HG02943 (cell line): ENCODE measurements around the gene CATSPERD.
"Not testable (repeated sequence)": the region's sequence is repeated elsewhere in the genome, so short reads cannot be mapped to it uniquely, and the experiment has no call there.

Experiments
- ATAC-seq: cut with Tn5 transposase; IDR thresholded peaks from one replicate; pipeline ENCODE4 v1.9.1; 2021; ENCODE audit warnings: mild to moderate bottlenecking, low read depth, moderate library complexity; ENCODE audit not compliant: unreplicated experiment

Gene CATSPERD

GRCh38 chr19:5684694-5685430 lies 35.6 kb upstream of the CATSPERD start:
- ATAC-seq = no peak

GRCh38 chr19:5686326-5686646 lies 34.2 kb upstream of the CATSPERD start:
- no peak for ATAC-seq

- peak; percentile 49 for ATAC-seq
Measured at GRCh38 chr19:5686647-5687359, 33.6 kb upstream of the CATSPERD start.

- ATAC-seq = no peak
Measured at GRCh38 chr19:5687360-5688198, 32.9 kb upstream of the CATSPERD start.

- not testable (repeated sequence) for ATAC-seq
Measured at GRCh38 chr19:5688262-5688881, 32.1 kb upstream of the CATSPERD start.

DNA sequence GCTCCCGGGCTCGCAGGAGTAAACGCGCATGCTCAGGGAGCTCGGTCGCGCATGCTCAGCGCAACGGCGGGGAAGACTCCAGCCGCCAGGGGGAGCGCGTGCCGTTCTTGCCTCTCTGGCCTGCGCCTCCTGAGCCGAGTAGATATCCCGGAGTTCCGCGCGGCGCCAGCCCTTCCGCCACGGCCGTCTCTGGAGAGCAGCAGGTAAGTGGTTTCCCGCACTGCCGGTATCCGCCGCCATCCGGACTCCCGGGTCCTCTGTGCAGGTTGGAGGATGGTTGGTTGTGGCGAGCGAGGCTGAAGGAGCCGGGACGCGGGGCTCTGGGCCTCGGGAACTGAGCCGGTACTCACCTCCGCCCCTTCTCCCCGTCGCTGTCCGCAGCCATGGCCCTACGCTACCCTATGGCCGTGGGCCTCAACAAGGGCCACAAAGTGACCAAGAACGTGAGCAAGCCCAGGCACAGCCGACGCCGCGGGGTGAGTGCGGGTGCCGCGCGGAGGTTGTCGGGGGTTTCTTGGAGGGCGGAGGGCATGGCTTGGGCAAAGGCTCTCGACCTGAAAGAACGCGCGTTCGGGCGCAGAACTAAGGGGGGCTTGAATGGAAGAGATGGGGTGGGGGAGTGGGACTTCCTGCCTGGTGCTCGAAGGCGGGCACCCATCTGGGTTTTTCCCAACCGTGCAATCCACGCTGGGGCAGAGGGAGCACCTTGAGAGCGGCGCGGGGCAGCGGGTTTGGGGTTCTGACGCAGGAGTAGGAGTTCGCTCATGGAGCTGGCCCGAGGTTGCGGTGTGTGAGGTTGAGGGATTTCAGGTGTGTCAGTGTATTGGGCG lies 30.1 kb upstream of the CATSPERD start, which contains the start of gene RPL36:
Gene RPL36 (plus strand): TSS at position 171 of the 830 bp plus-strand sequence. CDS start 213 bp downstream, at position 384.
- peak; percentile 44 for ATAC-seq

DNA sequence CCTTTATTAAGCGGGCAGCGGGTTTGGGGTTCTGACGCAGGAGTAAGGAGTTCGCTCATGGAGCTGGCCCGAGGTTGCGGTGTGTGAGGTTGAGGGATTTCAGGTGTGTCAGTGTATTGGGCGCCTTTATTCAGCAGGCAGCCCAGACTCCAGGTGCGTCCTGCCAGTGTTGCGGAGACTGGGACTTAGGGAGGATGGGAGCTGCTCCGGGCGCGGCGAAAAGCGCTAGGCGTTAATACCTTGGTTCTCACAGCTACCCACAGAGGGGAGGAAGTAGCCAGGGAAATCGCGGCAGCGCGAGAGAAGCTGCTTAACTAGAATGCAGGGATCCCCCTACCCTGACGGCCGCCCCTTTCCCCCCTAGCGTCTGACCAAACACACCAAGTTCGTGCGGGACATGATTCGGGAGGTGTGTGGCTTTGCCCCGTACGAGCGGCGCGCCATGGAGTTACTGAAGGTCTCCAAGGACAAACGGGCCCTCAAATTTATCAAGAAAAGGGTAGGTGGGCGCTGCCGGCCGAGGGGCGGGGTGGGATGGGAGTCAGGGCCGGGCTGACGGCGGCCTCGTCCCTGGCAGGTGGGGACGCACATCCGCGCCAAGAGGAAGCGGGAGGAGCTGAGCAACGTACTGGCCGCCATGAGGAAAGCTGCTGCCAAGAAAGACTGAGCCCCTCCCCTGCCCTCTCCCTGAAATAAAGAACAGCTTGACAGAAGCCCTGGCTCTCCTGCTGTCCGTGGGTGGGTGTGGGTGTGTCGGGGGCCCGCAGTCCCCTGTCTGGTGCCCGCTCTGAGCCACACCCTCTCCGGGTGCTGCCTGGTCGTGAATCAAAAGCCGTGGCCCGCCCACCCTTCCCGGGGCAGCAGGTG lies 29.2 kb upstream of the CATSPERD start:
- no peak for ATAC-seq

DNA sequence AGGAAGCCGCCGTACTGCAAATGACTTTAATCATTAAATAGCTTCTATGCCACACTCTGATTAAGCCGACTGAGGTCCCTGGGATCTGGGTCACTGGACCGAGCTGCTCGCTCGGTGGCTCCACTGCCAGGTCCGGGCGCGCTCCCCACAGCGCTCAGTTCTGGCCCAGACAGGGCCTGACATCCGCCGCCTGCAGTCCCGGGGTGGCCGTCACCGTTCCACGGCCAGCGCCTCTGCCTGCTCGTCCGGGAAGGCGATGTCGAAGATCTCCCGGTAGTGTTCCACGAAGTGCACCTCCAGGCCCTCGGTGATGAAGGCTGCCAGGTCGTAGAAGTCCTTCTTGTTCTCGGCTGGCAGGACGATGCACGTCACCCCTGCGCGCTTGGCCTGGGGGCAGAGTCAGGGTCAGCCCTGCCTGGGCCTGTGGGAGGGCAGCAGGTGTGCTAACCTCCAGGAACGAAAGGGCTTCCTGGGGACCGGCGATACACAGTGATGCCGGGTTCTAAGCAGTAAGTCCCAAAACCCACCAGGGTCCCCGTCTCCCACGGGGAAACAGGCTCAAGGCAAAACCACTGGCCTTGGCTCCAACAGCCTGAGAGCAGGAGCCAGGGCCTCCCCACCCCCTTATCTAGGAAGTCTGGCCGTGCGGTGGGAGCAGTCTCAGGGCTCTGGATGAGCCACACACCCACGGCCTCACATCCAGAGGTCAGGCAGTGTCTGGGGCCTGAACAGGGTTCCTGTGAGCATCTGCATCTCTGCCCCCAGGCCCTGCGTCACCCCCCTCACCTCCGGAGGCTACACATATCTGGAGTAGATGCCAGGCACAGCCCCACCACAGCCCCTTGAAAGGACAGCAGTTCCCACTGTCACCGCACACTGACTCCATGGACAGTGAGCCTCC lies 28.4 kb upstream of the CATSPERD start:
- no peak for ATAC-seq

DNA sequence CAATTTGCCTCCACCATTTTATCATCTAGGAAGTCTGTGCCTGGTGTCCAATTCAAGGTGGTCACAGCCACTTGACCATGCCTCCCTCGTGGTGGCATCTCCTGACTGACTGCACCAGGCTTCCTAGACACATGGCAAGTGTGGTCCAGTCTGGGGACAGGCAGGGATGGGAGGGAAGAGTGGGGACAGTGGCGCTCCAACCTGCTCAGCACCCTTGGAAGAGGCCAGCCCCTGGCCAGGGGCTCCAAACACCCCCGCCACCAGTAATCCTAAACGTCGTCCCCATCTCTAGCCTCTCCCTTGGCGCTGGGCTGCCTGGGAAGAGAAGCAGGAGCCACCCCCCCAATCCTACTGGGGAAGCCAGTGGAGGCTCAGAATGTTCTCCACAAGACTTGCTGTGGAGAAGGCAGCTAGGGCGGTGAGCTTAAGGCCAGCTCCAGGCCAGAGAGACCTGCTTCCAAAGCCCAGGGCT lies 27.7 kb upstream of the CATSPERD start:
- no peak for ATAC-seq

- no peak for ATAC-seq
Measured at GRCh38 chr19:5693195-5694166, 27.0 kb upstream of the CATSPERD start.

DNA sequence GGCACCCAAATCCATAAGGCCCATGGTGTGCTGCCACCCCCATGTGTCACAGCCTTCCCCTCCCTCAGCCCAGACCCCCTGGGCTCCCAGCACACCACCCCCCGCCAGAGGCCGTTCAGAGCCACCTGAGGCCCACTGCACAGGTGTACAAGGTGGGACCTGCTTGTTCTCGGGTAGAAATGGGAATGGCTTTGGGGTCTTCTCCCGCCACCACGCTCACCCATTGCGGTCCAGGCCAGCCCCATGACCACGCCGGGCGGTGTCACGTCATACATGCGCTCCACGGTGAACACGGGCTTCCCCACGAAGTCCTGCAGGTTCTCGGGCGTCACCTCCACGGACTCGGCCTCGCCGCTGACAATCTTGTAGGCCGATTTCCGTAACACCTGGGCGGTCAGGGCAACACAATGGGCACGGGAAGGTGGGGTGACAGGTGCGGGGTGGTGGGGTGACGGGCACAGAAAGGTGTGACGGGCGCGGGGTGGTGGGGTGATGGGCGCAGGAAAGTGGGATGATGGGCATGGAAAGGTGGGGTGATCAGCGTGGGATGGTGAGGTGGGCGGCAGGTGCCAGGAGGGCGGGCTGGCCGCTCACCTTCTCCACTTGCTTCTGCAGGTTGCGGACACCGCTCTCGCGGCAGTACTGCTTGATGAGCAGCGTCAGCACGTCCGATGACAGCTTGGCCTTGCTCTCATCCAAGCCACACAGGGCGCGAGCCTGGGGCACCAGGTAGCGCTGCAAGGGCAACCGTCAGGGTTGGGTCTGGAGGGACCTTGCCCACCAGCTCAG lies 26.1 kb upstream of the CATSPERD start:
- no peak for ATAC-seq

DNA sequence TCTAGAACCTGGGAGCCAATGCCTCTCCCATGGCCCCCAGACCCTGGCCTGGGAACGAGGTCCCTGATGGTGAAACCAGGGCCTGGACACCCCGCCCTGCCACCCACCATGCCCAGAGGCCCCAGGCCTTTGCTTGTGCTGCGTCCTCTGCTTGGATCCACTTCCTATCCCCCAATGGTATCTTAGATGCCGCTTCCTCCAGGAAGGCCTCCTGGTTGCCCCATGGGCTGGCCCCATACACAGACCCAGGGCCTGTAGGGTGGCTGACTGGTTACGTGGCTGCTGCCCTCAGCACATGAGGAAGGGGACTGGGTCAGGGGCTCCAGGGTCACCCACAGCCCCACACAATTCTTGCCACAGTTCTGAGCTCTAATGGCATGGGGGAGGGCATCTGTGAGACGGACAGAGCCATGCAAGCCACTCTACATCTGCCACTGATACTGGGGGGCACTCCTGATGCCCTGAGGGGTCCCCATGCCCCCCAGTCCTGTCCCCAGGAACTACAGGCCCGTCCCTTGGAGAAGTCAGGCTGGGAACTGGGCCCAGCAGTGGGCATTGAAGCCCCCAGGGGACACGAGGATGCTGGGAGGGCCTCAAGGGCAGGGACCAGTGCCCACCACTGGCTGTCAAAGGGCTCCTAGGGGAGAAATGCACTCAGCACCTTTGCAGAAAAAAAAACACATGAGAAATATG lies 25.3 kb upstream of the CATSPERD start:
- ATAC-seq = no peak

DNA sequence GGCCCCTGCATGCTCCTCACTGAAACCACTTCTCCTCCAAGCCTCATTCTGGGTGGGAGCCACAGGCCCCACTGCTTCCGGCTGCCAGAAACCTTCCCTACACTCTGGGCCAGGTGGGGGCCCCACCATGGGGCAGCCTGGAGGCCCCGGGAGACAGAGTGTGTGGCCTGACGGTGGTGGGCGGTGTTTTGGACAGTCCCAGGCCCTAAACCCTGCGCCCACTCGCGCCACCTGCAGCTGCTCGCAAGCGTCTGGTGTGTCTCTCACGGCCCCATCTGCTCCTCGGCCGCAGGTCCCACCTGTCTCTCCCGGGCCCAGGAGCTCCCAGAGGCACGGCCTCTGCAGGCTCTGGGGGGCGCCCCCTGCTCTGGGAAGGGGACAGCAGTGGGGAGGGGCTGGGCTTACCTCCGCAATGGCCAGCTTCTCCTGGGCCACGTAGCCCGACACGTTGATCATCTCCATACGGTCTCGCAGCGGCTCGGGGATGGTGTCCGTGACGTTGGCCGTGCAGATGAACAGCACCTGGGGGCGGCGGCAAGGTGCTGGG lies 24.7 kb upstream of the CATSPERD start:
- no peak for ATAC-seq

DNA sequence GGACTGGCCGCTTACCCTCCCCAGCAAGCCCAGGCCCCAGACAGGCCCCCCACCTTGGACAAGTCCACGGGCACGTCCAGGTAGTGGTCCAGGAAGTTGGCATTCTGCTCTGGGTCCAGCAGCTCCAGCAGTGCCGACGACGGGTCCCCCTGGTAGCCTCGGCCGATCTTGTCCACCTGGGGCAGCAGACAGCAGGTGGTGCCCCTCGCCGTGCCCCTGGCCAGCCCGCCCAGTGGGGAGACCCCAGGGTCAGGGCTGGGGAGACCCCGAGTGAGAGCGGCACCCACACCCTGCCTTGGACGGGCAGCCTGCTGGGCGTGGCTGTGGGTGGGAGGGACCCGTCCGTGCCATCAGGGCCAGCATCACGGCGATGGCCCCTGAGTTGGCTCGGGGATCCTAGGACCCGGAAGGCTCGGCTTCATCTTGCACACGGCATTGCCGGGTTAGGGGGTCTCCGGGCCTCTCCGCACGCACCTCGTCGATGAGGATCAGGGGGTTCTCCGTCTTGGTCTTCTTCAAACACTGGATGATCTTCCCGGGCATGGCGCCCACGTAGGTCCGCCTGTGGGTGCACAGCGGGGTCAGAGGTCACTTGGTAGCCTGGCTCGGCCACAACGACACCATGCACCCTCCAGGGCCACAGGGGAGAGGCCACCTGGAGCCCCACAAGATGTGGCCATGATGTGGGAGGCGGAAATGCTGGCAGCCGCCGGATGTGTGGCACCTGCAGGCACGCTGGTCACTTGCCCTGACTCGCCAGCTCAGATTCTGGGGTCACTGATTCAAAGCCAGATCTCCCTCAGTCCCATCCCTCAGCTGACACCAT lies 24.0 kb upstream of the CATSPERD start:
- ATAC-seq = no peak
